ENCODE measurements around the gene FAM3C. TPM values are rescaled to one million over a fixed set of nuclear protein-coding genes. Genes with fewer than 3 reads are reported as not detected.
"Not testable (repeated sequence)": the region's sequence is repeated elsewhere in the genome, so short reads cannot be mapped to it uniquely, and the experiment has no call there.

Gene FAM3C
- polyA plus RNA-seq (ENCODE audit: insufficient read length in 4 of 4) = 100 to 1,000 TPM in 3 of 4 donors, 10 to 100 TPM in 1; 90.2 to 130 (median 118) TPM

- peak; percentile 73 to 89 (median 83) for DNase-seq (ENCODE audit: low read depth in 4 of 4, low spot score in 2 of 4)
Measured at GRCh38 chr7:121395961-121396757, at the start of gene FAM3C. Gene FAM3C (minus strand): TSS chr7:121396308. CDS start chr7:121382969, 13,339 bp downstream.

DNA sequence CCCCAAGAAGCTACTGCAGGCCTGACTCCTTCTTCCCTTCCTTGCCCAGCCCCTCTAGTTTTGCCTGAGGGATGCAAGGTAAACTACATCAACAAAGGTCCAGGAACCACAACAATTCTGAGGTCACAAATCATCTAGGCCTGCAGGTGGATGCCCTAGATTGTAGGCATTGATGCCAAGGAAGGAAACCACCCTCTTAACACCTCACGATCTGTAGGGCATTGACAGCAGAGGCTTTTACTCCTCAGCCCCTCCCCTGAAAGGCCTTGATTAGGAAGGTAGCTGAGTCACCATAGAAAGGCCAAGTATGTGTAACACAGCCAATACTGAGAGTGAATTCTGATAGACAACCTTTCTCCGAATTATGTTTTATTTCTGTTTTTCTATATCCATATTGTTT, 46.7 kb upstream of the FAM3C start:
- no peak for DNase-seq (ENCODE audit: low read depth in 4 of 4, low spot score in 2 of 4)

DNA sequence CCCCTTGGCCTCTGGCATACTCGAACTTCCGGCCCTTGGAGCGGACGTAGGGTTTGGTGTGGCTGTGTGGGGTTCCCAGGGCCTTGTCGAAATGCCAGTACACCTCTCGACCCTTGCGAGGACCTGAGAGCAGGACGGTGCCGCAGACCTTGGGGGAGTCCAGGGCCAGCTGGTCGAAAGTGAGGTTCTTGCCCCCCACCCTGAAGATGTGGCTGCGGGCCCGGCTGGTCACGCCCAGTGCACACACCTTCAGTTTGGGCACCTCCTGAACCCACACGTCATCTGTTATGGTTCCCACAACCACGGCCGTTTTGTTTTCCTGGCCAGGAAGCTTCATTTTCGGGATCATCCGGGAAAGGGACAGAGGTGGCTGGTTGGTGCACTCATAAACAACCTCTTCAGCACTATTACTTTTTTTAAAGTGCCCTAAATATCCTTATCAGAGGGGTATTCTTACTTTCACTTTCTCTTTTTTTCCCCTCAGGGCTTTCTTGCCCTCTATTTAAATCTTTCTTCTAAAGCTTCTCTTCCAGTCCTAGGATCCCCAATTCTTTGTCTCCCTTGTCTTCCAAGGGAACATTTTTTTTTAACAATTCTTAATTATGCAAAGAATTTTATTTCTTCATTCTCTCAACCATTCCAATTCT, 44.9 kb upstream of the FAM3C start:
- no peak for DNase-seq (ENCODE audit: low read depth in 4 of 4, low spot score in 2 of 4)

DNA sequence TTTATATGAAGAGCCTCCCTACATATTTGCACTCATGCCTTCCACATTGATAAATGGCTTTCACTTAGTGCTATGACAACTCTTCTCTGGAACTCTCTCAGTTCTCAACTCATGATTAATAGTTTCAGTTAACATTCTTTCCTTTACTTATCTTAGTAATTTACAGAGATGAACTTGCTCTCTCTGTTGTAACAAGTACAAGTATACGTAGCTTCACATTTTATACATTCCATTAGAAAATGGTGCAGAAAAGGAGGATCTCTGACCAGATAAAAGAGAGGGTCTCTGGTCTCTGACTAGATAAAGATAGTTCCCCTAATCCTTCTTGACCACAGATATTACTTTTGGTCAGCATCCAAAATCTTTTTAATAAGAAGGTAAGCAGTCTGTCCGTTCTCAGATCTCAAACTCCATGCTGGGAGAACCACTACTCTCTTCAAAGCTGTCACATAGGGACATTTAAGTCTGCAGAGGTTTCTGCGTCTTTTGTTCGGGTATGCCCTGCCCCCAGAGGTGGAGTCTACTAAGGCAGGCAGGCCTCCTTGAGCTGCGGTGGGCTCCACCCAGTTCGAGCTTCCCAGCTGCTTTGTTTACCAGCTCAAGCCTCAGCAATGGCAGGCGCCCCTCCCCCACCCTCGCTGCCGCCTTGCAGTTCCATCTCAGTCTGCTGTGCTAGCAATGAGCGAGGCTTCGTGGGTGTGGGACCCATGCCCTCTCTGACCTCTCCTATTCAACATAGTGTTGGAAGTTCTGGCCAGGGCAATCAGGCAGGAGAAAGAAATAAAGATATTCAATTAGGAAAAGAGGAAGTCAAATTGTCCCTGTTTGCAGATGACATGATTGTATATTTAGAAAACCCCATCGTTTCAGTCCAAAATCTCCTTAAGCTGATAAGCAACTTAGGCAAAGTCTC, 42.2 kb upstream of the FAM3C start:
- DNase-seq (ENCODE audit: low read depth in 4 of 4, low spot score in 2 of 4) = not testable (repeated sequence)

DNA sequence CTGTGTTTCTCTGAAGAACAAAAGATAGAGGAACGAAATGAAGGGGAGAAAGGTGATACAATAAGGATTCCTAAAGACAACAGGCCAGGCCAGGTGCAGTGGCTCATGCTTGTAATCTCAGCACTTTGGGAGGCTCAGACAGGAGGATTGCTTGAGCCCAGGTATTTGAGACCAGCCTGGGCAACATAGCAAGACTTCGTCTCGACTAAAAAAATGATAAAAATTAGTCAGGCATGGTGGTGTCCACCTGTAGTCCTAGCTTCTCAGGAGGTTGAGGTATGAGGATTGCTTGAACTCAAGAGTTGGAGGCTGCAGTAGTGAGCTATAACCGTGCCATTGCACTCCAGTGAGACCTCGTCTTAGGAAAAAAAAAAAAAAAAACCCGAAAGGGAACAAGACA, 41.4 kb upstream of the FAM3C start:
- DNase-seq (ENCODE audit: low read depth in 4 of 4, low spot score in 2 of 4) = no peak

GRCh38 chr7:121436688-121437087, 40.6 kb upstream of the FAM3C start:
- DNase-seq (ENCODE audit: low read depth in 4 of 4, low spot score in 2 of 4) = no peak

GRCh38 chr7:121436136-121436535, 40.0 kb upstream of the FAM3C start:
- no peak for DNase-seq (ENCODE audit: low read depth in 4 of 4, low spot score in 2 of 4)

DNA sequence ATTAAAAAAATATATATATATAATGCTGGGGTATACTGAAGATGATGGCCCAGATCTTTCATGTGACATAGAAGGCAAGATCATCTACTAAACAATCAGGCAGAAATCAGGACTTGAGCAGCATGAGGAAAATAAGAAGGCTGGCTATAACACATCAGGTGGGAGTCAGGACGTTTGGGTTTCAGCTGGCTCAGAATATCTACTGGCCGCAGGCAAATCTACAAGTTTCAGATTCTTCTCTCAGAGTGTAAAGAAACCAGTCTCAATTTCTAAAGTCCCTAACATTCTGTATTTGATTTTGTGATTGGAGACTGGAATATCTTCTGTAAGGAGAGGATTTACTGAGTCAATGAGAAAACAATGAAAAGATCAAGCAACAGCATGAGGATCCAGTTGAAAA, 37.7 kb upstream of the FAM3C start:
- no peak for DNase-seq (ENCODE audit: low read depth in 4 of 4, low spot score in 2 of 4)

DNA sequence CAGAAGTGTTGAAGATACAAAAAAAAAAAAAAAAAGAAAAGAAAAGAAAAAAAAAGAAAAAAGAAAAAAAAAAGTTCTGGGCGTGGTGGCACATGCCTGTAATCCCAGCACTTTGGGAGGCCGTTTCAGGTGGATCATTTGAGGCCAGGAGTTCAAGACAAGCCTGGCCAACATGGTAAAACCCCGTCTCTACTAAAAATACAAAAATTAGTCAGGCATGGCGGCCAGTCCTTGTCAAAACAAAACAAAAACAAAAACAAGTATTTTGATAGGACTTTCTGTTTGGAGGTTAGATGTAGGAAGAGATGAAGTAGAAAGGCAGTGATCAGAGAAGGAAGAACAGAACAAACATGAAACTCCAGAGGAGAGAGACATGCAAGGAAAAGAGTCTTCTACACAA, 36.4 kb upstream of the FAM3C start:
- not testable (repeated sequence) for DNase-seq (ENCODE audit: low read depth in 4 of 4, low spot score in 2 of 4)

DNA sequence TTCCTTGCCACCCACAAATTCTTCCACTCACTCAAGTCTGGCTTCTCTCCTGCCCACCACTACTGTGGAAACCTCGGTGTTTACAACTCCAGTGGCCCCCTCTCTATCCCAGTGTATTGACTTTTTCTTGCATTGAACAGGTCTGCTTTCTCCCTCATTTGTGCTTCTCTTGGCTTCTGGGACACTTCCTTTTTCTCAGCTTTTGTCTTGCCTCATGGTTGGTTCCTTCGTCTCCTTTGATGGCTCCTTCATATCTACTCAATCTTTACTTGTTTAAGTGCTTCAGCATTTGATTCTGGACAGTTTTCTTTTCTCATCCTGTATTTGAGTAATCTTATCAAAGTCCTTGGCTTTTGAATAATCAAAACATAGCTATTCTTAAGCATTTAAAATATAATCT, 35.9 kb upstream of the FAM3C start:
- no peak for DNase-seq (ENCODE audit: low read depth in 4 of 4, low spot score in 2 of 4)

GRCh38 chr7:121431389-121431995, 35.4 kb upstream of the FAM3C start:
- DNase-seq (ENCODE audit: low read depth in 4 of 4, low spot score in 2 of 4) = no peak

- no peak for DNase-seq (ENCODE audit: low read depth in 4 of 4, low spot score in 2 of 4)
Measured at GRCh38 chr7:121430558-121430957, 34.5 kb upstream of the FAM3C start.

DNA sequence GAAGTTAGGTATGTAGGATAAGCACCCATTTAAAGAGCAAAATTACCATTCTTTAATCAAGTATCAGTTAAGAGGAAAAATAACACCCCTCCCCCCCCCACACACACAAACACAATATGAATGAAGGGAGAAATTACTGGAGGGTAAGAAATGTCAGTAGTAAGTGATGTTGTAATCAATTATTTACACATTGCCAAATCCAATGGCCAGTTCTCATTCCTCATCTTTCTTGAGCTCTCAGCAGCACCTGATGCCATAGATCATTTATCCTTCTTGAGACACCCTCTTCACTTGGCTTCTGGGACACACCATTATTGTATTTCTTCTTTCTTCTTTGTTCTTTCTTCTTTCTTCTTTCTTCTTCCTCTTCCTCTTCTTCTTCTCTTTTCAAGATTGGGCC, 33.7 kb upstream of the FAM3C start:
- no peak for DNase-seq (ENCODE audit: low read depth in 4 of 4, low spot score in 2 of 4)

- DNase-seq (ENCODE audit: low read depth in 4 of 4, low spot score in 2 of 4) = no peak
Measured at GRCh38 chr7:121428855-121429489, 32.9 kb upstream of the FAM3C start.

DNA sequence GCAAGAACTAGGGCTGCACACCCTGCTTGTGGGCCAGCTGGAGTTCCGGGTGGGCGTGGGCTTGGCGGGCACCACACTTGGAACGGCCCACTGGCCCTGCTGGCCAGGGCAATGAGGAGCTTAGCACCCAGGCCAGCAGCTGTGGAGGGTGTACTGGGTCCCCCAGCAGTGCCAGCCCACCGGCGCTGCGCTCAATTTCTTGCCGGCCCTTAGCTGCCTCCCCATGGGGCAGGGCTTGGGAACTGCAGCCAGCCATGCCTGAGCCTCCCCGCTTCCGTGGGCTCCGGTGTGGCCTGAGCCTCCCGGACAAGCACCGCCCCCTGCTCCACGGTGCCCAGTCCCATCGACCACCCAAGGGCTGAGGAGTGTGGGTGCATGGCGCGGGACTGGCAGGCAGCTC, 25.6 kb upstream of the FAM3C start:
- not testable (repeated sequence) for DNase-seq (ENCODE audit: low read depth in 4 of 4, low spot score in 2 of 4)

DNA sequence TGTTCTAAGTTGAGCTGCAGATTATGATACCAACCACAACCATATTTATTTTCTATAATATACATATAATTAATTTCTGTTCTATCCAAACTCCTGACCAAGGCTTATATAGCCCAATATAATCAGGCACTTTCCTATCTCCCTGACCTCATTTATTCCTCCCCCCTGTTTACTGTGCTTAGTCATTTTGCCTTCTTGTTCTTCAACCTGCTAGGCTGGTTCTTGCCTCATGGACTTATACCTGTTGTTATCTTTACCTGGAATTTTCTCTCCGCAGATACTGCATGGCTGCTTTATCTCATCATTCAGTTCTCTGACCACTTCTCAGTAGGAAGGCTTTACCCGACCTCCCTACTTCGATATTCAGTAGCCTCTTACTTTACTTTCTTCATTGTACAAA, 24.9 kb upstream of the FAM3C start:
- DNase-seq (ENCODE audit: low read depth in 4 of 4, low spot score in 2 of 4) = no peak

DNA sequence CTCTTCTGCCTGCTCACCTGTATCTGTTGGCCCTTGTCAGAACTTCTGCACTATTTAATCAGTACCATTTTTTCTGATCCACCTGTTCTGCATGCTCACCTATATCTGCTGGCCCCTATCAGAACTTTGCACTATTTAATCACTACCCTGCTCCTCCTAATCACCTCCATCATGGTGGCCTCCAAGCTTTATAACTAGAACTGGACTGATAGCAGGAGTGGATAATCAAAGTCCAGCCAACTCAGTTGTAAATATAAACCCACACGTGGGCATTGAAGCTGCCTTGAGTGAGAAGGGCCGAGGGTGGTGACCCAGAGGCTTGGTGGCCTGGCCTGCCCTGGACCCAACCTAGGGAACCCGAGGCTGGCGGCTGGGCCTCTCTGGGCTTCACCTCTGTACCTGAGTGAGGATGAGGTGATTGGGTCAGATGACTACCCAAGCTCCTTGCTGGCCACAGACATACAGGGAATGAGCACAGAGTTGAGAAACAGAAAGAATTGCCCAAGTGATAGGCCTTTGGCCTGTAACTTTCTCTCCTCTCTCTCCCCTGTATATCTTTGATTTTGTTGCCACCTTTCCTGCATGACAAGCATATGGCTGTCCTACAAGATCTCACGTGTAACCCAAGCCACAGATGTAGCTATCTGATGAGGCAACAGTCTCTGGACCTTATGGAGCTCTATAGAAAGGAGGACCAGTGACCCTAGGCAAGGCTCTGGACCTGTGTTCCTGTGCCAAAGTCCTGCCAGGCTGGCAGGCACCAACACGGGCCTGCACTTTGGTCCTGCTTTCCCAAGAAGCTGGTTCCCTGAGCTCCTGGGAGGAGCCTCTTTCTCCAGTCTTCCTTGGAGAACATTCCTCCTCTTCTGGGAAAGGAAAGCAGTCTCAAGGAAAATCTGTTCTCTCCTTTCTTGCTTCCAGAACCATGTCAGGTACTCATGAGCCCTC, 23.4 kb upstream of the FAM3C start:
- DNase-seq (ENCODE audit: low read depth in 4 of 4, low spot score in 2 of 4) = no peak

- DNase-seq (ENCODE audit: low read depth in 4 of 4, low spot score in 2 of 4) = no peak
Measured at GRCh38 chr7:121416533-121416932, 20.4 kb upstream of the FAM3C start.

DNA sequence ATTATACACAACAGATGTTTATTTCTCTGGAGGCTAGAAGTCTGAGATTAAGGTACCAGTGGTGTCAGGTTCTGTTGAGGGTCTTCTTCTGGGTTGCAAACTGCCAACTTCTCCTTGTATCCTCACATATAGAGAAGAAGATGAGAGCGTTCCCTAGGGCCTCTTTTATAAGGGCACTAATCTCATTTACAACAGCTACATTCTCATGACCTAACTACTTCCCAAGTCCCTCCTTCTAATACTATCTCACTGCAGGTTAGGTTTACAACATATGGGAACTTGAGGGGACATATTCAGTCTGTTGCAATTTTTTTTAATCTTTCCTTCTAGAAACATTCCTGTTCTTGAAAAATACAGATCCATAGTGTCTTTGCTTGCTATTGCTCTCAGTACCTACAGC, 18.3 kb upstream of the FAM3C start:
- no peak for DNase-seq (ENCODE audit: low read depth in 4 of 4, low spot score in 2 of 4)

Data from left renal cortex interstitium (tissue), 4 donors.